Omental fat pad (tissue), 4 donors: ENCODE results near the gene DPYSL5. TPM values are rescaled to one million over a fixed set of nuclear protein-coding genes. Genes with fewer than 3 reads are reported as not detected.

Experiments
- ATAC-seq: fragments of 150-250 bp; one replicate; pipeline ENCODE4 v1.9.1; 2016; ENCODE audit warnings: mild to moderate bottlenecking, moderate library complexity; ENCODE audit not compliant: low FRiP score
- DNase-seq: peaks from one replicate; pipeline ENCODE4 v3.0.0-alpha.2; 2019; ENCODE audit warnings: low spot score
- CTCF ChIP-seq, 3 donors: fragments of 450-650 bp; IDR thresholded peaks; one replicate each; pipeline ENCODE4 v1.5.1; 2016 to 2017; ENCODE audit warnings: antibody characterized with exemption in 3 of 3, mild to moderate bottlenecking in 3 of 3, moderate library complexity in 2 of 3
- total RNA-seq, 4 donors: library from RNA; depleted of rRNA; stranded (reverse); fragments of >200 nt; gene quantifications; one replicate each; pipeline ENCODE4 v1.1.0, GENCODE V29; 2016

DPYSL5 gene
- total RNA-seq, 4 donors from 2014 or later = not detected

GRCh38 chr2:26818972-26819371, 29.0 kb upstream of the DPYSL5 start:
- no peak for TF ChIP-seq CTCF (IDR thresholded peaks at IDR 0.05)
- ATAC-seq (no peak), DNase-seq (no peak)

GRCh38 chr2:26820932-26821331, 27.0 kb upstream of the DPYSL5 start:
- TF ChIP-seq CTCF (IDR thresholded peaks at IDR 0.05) = no peak
- no peak for DNase-seq
- ATAC-seq = no peak

- ATAC-seq = no peak
- DNase-seq = no peak
- no peak for TF ChIP-seq CTCF (IDR thresholded peaks at IDR 0.05)
Observed at GRCh38 chr2:26822877-26823276, 25.1 kb upstream of the DPYSL5 start.

- ATAC-seq = no peak
- no peak for TF ChIP-seq CTCF (IDR thresholded peaks at IDR 0.05)
- no peak for DNase-seq
Observed at GRCh38 chr2:26838121-26838906, 9.6 kb upstream of the DPYSL5 start.

- no peak for DNase-seq
Observed at GRCh38 chr2:26840937-26841610, 6.9 kb upstream of the DPYSL5 start.

DNA sequence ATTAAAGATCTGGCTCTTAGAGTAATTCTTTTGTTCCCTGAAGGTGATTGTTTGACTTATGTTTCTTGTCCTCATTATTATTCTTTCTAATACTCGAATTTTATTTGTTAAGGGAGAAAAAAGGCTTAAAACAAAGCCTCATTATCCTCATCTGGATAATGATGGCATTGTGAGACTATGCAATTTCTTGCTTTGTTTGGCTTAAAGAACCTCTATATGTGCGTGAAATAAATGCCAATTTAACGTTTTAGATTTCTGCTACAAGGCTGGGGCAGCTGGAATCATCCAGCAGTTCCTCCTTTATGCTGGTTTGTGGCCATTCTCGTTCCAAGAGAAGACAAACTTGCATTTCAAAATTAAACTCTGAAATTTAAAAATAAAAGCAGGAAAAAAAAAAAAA, 4.9 kb upstream of the DPYSL5 start:
- TF ChIP-seq CTCF (IDR thresholded peaks at IDR 0.05) = no peak
- ATAC-seq = no peak
- no peak for DNase-seq

More at GRCh38 chr2:26840937-26841610, 6.9 kb upstream of the DPYSL5 start:
- no peak for TF ChIP-seq CTCF (IDR thresholded peaks at IDR 0.05)
- no peak for ATAC-seq

- DNase-seq = no peak
- TF ChIP-seq CTCF (IDR thresholded peaks at IDR 0.05) = no peak
- no peak for ATAC-seq
Observed at GRCh38 chr2:26845021-26845420, 2.9 kb upstream of the DPYSL5 start.
